ENCODE measurements around the gene OBSCN.

The OBSCN gene

GRCh38 chr1:228407106-228408040 is 199.5 kb downstream of the OBSCN start:
- in situ Hi-C loops (cut with HindIII; ENCODE audit: low pct_unique_long_range_greater_than_20kb, low sequenced_read_pairs): no loop called here
- DNase-seq (ENCODE audit: low read depth in 1 of 2, low spot score in 1 of 2): peak in 1 of 2 experiments; percentile 67
- no peak for TF ChIP-seq JUND (IDR thresholded peaks at IDR 0.05; ENCODE audit: low read depth)

DNA sequence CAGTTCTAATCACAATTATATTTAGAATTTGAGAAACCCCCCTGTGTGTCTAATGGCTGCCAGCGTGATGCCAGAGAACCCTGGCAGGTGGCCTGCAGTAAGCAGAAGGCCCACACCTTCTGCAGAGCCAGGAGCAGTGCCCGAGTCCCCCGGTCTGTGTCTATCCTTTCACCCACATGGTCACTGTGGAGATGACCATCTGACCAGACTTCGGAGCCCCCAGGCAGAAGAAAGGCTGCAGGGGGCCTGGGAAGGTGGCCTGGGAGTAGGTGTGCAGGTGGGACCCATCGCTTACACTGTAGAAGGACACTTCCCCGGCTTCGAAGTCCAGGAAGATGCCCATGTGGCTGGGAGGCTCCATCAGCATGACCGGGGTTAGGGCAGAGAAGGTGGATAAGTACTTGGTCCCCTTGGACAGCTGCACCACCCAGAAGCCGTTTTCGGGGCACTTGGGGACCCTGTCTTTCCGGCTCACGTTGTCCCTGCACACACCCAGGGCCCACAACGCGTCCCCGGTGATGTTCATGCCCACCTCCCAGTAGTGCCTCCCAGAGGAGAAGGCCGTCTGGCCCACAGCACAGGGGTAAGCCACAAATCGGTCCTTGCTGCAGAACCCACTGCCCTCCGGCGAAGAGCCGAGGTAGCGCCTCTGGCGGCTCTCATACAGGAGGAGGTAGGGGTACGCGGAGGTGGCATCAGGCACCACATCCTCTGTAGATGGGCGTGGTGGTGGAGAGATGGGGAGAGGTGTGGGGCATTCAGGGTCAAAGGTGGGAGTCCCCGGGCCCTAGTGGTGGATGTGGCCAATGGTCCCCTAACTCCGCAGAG is 200.4 kb downstream of the OBSCN start:
- no peak for DNase-seq (ENCODE audit: low read depth in 1 of 2, low spot score in 1 of 2)
- no peak for TF ChIP-seq JUND (IDR thresholded peaks at IDR 0.05; ENCODE audit: low read depth)
- in situ Hi-C loops (cut with HindIII; ENCODE audit: low pct_unique_long_range_greater_than_20kb, low sequenced_read_pairs): no loop called here

DNA sequence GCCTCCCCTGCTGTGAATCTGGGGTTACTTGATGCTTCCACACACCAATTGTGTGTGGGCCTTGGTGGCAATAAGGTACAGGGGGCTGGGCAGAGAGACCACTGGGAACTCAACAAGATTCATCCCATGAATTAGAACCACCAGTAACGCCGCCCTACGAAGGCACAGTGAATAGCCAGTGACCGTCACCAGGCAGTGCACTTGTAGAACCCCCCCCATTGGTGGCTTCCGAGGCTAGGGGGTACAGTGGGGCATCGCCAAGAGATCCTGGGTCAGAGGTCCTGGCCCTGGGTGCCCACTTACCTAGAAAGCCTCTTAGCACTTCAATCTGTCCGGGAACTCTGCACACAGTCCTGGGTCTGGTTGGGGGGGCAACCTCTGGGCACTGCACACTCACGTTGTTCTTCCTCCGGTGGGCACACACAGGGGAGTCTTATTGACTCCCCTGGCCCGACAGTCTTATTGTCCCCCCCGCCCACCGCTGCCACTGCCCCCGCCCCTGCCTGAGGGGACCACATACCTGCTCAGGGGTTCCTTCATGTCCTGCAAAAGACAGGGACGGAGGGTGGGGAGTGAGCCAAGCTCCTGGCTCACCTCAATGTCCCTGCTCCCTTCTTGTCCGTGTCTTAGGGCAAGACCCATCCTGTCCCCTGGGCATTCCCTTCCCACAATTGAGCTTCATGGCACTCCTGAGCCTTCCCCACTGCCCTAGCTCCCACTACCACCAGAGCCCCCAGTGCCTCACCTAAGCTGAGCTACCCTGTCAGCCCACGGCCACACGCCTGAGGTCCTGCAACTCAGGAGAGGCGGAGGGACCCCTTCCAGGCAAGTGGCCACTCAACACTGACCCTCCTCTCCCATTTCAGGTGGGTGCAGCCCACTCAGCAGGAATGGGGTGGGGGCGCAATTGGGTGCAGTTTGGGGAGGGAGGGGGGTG is 201.3 kb downstream of the OBSCN start:
- no peak for TF ChIP-seq JUND (IDR thresholded peaks at IDR 0.05; ENCODE audit: low read depth)
- in situ Hi-C loops (cut with HindIII; ENCODE audit: low pct_unique_long_range_greater_than_20kb, low sequenced_read_pairs): no loop called here
- DNase-seq (ENCODE audit: low read depth in 1 of 2, low spot score in 1 of 2): no peak

DNA sequence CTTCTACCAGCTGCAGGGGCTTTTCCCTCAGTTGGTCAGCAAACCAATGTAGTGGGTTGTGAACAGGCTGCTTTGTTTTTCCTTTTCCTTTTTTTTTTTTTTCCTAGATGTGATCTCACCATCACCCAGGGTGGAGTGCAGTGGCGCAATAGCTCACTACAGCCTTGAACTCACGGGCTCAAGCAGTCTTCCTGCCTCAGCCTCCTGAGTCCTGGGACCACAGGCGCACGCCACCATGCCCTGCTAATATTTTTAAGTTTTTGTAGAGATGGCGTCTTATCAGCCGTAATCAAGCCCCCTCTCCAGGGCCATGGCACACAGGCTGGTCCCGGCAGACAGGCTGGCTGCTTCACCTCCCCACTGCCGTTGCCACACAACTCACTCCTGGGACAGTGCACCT is 202.2 kb downstream of the OBSCN start:
- in situ Hi-C loops (cut with HindIII; ENCODE audit: low pct_unique_long_range_greater_than_20kb, low sequenced_read_pairs): no loop called here
- DNase-seq (ENCODE audit: low read depth in 1 of 2, low spot score in 1 of 2): no peak
- TF ChIP-seq JUND (IDR thresholded peaks at IDR 0.05; ENCODE audit: low read depth): no peak

GRCh38 chr1:228410671-228411070 is 202.8 kb downstream of the OBSCN start:
- in situ Hi-C loops (cut with HindIII; ENCODE audit: low pct_unique_long_range_greater_than_20kb, low sequenced_read_pairs): no loop called here
- DNase-seq (ENCODE audit: low read depth in 1 of 2, low spot score in 1 of 2): no peak

GRCh38 chr1:228411121-228411520 is 203.3 kb downstream of the OBSCN start:
- no peak for DNase-seq (ENCODE audit: low read depth in 1 of 2, low spot score in 1 of 2)
- in situ Hi-C loops (cut with HindIII; ENCODE audit: low pct_unique_long_range_greater_than_20kb, low sequenced_read_pairs): no loop called here
- TF ChIP-seq JUND (IDR thresholded peaks at IDR 0.05; ENCODE audit: low read depth): no peak

More at GRCh38 chr1:228410671-228411070, 202.8 kb downstream of the OBSCN start:
- no peak for TF ChIP-seq JUND (IDR thresholded peaks at IDR 0.05; ENCODE audit: low read depth)

GRCh38 chr1:228411548-228412430 is 203.9 kb downstream of the OBSCN start:
- no peak for TF ChIP-seq JUND (IDR thresholded peaks at IDR 0.05; ENCODE audit: low read depth)
- in situ Hi-C loops (cut with HindIII; ENCODE audit: low pct_unique_long_range_greater_than_20kb, low sequenced_read_pairs): no loop called here
- no peak for DNase-seq (ENCODE audit: low read depth in 1 of 2, low spot score in 1 of 2)

GRCh38 chr1:228413241-228414010 is 205.6 kb downstream of the OBSCN start:
- no peak for DNase-seq (ENCODE audit: low read depth in 1 of 2, low spot score in 1 of 2)

GRCh38 chr1:228414511-228415211 is 206.8 kb downstream of the OBSCN start:
- in situ Hi-C loops (cut with HindIII; ENCODE audit: low pct_unique_long_range_greater_than_20kb, low sequenced_read_pairs): no loop called here
- TF ChIP-seq JUND (IDR thresholded peaks at IDR 0.05; ENCODE audit: low read depth): no peak
- no peak for DNase-seq (ENCODE audit: low read depth in 1 of 2, low spot score in 1 of 2)

More at GRCh38 chr1:228413241-228414010, 205.6 kb downstream of the OBSCN start:
- no peak for TF ChIP-seq JUND (IDR thresholded peaks at IDR 0.05; ENCODE audit: low read depth)
- in situ Hi-C loops (cut with HindIII; ENCODE audit: low pct_unique_long_range_greater_than_20kb, low sequenced_read_pairs): no loop called here

DNA sequence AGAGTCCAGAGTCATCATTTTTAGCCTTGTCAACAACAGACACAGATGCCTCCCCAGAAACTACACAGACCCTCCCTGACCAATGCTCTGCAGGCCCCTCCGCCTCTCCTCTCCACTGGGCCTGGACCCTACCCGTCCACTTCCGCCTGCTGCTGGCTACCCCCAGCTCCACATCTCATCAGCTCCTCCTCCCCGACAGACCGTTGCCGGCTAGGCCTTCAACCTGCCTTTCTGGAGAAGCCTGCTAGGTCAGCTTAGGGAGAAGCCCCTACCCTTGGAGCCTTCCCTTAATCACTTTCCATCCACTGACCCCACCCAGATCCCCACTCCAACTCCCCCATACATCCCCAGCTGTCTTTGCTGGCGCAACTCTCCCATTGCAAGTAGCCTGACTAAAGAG is 207.4 kb downstream of the OBSCN start:
- no peak for TF ChIP-seq JUND (IDR thresholded peaks at IDR 0.05; ENCODE audit: low read depth)
- in situ Hi-C loops (cut with HindIII; ENCODE audit: low pct_unique_long_range_greater_than_20kb, low sequenced_read_pairs): no loop called here
- DNase-seq (ENCODE audit: low read depth in 1 of 2, low spot score in 1 of 2): no peak
